GM03348 (cell line): Measurements from ENCODE around the gene ARHGAP21.
"Not testable (repeated sequence)": the region's sequence is repeated elsewhere in the genome, so short reads cannot be mapped to it uniquely, and the experiment has no call there.

Experiments used
- DNase-seq: peaks from one replicate; pipeline ENCODE4 v3.0.0; 2012; ENCODE audit warnings: low spot score

Gene ARHGAP21

GRCh38 chr10:24625778-24626177 is 97.9 kb downstream of the ARHGAP21 start:
- no peak for DNase-seq

GRCh38 chr10:24623383-24623782 is 100.3 kb downstream of the ARHGAP21 start:
- no peak for DNase-seq

DNA sequence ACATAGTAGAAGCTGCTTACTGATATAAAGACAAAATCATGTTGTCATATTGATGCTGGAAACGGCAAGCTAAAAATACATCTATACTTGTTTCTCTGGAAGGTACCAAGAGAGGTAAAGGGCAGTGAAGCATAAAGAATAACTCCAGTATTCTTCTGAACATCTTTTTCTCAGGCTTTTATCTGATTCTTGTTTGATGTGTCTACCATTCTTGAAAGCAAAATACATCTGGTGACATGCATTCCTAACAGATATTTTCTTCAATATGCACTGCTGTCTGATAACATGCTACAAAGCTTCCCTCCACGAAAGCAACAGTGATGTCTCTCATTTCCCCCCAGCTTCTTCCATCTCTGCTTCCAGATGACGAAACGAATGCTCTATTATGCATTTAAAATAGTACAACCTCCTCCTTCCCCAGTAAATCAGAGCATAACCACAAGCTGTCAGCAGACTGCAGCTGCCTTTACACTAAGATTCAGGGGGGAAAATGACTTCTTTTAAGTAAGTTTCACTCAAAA is 100.8 kb downstream of the ARHGAP21 start:
- peak; percentile 18 for DNase-seq

DNA sequence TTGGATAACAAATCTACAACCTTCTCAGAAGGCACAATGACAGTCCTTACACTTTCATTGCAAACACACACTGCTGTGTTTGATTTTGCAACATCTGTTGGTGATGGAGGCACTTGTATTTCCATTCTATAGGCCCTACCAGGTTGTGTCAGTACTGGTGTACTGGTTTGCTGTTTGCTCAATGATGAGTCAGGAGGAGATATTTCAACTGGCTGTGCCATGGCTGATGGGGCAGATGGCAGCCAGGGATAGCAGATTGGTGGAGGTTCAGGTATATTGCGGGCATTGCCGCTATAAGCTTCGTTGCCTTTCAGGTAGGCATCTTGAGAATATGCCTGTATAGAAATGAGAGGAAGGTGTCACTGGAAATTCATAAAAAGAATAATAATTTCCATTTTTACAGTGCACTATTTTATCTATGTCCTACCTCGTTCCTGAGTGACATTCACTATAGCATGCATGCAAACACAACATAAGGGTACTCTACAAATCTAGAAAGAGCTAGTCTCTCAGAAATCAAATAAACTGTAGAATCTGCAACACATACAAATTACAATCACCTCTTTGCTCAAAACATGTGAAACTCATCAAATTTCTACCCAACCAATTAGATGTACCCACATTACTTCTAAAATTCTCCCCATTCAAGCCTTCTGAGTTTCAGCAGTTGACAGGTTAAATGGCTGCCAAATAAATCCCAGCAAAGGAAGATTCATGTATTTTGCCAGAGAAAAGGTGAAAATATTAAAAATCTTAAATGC is 102.5 kb downstream of the ARHGAP21 start:
- not testable (repeated sequence) for DNase-seq

DNA sequence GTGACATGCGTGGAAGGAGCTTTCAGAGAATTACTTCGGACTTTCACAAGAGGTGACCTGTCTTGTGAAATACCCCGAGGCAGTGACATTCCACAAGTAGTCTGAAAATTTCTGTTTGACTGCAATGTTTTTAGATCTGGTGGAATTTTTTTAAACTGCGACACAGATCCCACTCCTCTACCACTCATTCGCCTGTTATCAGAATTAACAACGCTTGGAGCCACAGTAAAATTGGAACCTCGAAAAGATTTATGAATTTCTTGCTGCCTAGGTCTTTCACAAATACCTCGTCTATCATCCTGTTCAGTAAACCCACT is 103.7 kb downstream of the ARHGAP21 start:
- DNase-seq = not testable (repeated sequence)

- DNase-seq = not testable (repeated sequence)
Observed at GRCh38 chr10:24619291-24619993, 104.2 kb downstream of the ARHGAP21 start.

GRCh38 chr10:24618401-24618800 is 105.3 kb downstream of the ARHGAP21 start:
- DNase-seq = no peak

- peak; percentile 18 for DNase-seq
Observed at GRCh38 chr10:24617771-24618396, 105.8 kb downstream of the ARHGAP21 start.

GRCh38 chr10:24616536-24616935 is 107.2 kb downstream of the ARHGAP21 start:
- DNase-seq = peak; percentile 16

- peak; percentile 23 for DNase-seq
Observed at GRCh38 chr10:24606021-24606420, 117.7 kb downstream of the ARHGAP21 start.

DNA sequence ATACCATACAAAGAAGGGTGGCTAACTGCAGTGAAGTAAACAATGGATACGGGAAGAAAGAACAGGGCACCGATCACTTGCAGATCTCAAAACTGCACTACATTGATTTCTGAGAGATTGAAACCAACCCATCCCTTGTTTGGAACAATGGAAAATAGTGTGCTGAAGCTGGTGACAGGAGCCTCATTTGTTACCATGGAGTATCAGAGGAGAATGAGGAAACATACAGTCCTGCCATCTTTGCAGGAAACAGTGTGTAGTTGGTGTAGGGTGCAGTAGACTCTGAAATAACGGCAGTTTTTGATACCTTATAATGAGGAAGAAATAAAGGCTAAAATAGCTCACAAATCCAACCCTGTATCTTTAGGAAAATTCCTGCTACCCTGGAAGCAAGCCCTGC is 118.5 kb downstream of the ARHGAP21 start:
- DNase-seq = no peak

DNA sequence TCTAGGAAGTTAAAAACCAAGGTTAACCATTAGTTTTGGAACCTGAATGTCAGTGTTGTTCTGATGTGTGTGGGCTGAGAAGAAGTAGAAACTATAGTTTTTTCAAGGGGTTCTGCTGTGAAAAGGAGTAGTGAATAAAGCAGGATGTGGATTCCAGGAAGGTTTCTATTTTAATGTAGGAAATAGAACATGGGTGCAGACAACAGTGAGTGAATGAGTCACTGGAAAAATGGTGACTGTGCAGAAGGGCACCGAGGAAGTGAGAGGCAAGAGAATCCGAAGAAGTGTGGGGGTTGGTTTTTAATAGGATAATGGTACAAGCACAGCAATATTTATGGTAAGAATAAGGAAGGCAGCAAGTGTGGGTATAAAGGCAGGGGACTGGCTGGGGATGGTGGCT is 120.4 kb downstream of the ARHGAP21 start:
- DNase-seq = peak; percentile 52

- no peak for DNase-seq
Observed at GRCh38 chr10:24597961-24598360, 125.7 kb downstream of the ARHGAP21 start.

- DNase-seq = no peak
Observed at GRCh38 chr10:24597426-24597825, 126.3 kb downstream of the ARHGAP21 start.

GRCh38 chr10:24596217-24596930 is 127.3 kb downstream of the ARHGAP21 start:
- DNase-seq = no peak

GRCh38 chr10:24590697-24591457 is 132.8 kb downstream of the ARHGAP21 start:
- DNase-seq = no peak

- DNase-seq = no peak
Observed at GRCh38 chr10:24589265-24589664, 134.4 kb downstream of the ARHGAP21 start.

- no peak for DNase-seq
Observed at GRCh38 chr10:24579906-24580305, 143.8 kb downstream of the ARHGAP21 start.

- no peak for DNase-seq
Observed at GRCh38 chr10:24579448-24579847, 144.2 kb downstream of the ARHGAP21 start.

DNA sequence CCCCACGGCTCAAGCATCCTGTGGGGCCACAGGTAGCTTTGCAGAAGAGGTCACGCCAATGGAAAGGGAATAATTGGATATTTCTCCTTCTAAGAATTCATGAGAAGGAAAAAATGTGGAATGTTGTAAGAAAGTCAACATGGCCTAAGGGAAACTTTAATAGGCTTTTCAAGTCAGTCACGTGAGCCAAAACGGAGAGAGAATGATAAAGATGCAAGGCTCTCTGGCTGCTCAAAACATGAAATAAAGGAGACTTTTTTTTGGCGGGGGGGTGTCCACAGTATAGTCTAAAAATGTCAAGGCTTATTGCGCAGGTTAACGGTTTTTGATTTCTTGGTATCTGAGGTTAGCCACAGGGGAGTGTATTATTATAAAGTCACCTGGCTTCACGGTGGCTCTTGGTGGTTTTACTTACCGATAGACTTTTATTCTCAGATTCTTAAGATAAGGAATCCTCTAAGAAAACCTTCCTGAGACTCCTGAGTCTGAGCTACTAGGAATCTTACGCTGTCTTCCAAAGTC is 148.1 kb downstream of the ARHGAP21 start:
- DNase-seq = no peak

- no peak for DNase-seq
Observed at GRCh38 chr10:24574578-24575155, 149.0 kb downstream of the ARHGAP21 start.
